OCI-LY3 (cell line): ENCODE results near the gene SMCO1.
"Not testable (repeated sequence)": the region's sequence is repeated elsewhere in the genome, so short reads cannot be mapped to it uniquely, and the experiment has no call there.

ENCODE experiments used
- EZH2phosphoT487 ChIP-seq: fragments of 200-600 bp; shearing (Covaris generic); IDR thresholded peaks from 2 replicates; pipeline ENCODE4 v1.6.1; 2018; ENCODE audit warnings: antibody characterized with exemption, mixed run types, low read depth
- TF ChIP-seq, protein P1 (sequence below): fragments of 200-600, 300-600 bp; sonication (generic); IDR thresholded peaks from 2 replicates; pipeline ENCODE4 v1.5.1; 2014; ENCODE audit warnings: antibody characterized with exemption, low read length, low read depth

DNA sequence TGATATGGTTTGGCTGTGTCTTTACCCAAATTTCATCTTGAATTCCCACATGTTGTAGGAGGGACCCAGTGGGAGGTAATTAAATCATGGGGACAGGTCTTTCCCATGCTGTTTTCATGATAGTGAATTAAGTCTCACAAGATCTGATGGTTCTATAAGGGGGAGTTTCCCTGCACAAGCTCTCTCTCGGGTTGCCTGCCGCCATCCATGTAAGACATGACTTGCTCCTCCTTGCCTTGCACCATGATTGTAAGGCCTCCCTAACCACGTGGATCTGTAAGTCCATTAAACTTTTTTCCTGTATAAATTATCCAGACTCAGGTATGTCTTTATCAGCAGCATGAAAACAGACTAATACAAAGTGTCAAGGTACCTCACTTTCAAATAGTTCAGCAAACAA is 35.0 kb upstream of the SMCO1 start:
- not testable (repeated sequence) for TF ChIP-seq EZH2phosphoT487
- TF ChIP-seq, protein P1, sequence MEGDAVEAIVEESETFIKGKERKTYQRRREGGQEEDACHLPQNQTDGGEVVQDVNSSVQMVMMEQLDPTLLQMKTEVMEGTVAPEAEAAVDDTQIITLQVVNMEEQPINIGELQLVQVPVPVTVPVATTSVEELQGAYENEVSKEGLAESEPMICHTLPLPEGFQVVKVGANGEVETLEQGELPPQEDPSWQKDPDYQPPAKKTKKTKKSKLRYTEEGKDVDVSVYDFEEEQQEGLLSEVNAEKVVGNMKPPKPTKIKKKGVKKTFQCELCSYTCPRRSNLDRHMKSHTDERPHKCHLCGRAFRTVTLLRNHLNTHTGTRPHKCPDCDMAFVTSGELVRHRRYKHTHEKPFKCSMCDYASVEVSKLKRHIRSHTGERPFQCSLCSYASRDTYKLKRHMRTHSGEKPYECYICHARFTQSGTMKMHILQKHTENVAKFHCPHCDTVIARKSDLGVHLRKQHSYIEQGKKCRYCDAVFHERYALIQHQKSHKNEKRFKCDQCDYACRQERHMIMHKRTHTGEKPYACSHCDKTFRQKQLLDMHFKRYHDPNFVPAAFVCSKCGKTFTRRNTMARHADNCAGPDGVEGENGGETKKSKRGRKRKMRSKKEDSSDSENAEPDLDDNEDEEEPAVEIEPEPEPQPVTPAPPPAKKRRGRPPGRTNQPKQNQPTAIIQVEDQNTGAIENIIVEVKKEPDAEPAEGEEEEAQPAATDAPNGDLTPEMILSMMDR, result not testable (repeated sequence)
